ENCODE data around the gene MGME1. TPM values are rescaled to one million over a fixed set of nuclear protein-coding genes. Genes with fewer than 3 reads are reported as not detected.

Gene MGME1
- total RNA-seq, 4 donors from 2014 or later = 16.1 to 38.0 (median 19.0) TPM

GRCh38 chr20:18004384-18005031 lies 35.7 kb downstream of the MGME1 start:
- Histone ChIP-seq H3K27ac (no peak overlapping the region), H3K9me3 (no peaks in the 10 kb centered on the region)
- DNase-seq = peak in 1 of 3 donors; percentile 48

GRCh38 chr20:18005170-18005989 lies 36.6 kb downstream of the MGME1 start:
- Histone ChIP-seq H3K27ac (peak overlapping the region in 2 of 4 donors; percentile 46 to 58), H3K36me3 (no peaks in the 10 kb centered on the region), H3K9me3 (no peaks in the 10 kb centered on the region), H3K4me3 (no peak overlapping the region), H3K27me3 (no peaks in the 10 kb centered on the region), H3K4me1 (peaks cover 0 to 3% (median 0%) of the 10 kb centered on the region in 4 donors)
- peak in 2 of 3 donors; percentile 39 to 62 for DNase-seq
- TF ChIP-seq POLR2A (IDR thresholded peaks at IDR 0.05) (no peak), CTCF (IDR thresholded peaks at IDR 0.05) (no peak)

More at GRCh38 chr20:18004384-18005031, 35.7 kb downstream of the MGME1 start:
- no peaks in the 10 kb centered on the region for H3K36me3 ChIP-seq
- H3K27me3 ChIP-seq = no peaks in the 10 kb centered on the region
- no peak overlapping the region for H3K4me3 ChIP-seq
- peaks cover 0 to 3% (median 0%) of the 10 kb centered on the region in 4 donors for H3K4me1 ChIP-seq
- TF ChIP-seq CTCF (IDR thresholded peaks at IDR 0.05) (no peak), POLR2A (IDR thresholded peaks at IDR 0.05) (no peak)

GRCh38 chr20:18005990-18006364 lies 37.2 kb downstream of the MGME1 start:
- no peak for DNase-seq
- TF ChIP-seq CTCF (IDR thresholded peaks at IDR 0.05) = no peak
- no peak for TF ChIP-seq POLR2A (IDR thresholded peaks at IDR 0.05)
- Histone ChIP-seq H3K27ac (peak overlapping the region in 2 of 4 donors; percentile 46 to 58), H3K36me3 (no peaks in the 10 kb centered on the region), H3K9me3 (no peaks in the 10 kb centered on the region), H3K27me3 (no peaks in the 10 kb centered on the region), H3K4me3 (no peak overlapping the region), H3K4me1 (peaks cover 0 to 3% (median 0%) of the 10 kb centered on the region in 4 donors)

- Histone ChIP-seq H3K4me1 (peaks cover 0 to 3% (median 0%) of the 10 kb centered on the region in 4 donors), H3K9me3 (no peaks in the 10 kb centered on the region), H3K36me3 (no peaks in the 10 kb centered on the region), H3K27ac (no peak overlapping the region), H3K27me3 (no peaks in the 10 kb centered on the region), H3K4me3 (no peak overlapping the region)
- DNase-seq = no peak
- TF ChIP-seq CTCF (IDR thresholded peaks at IDR 0.05) = no peak
- TF ChIP-seq POLR2A (IDR thresholded peaks at IDR 0.05) = no peak
Measured at GRCh38 chr20:18006684-18007083, 37.9 kb downstream of the MGME1 start.

GRCh38 chr20:18007534-18008292 lies 38.9 kb downstream of the MGME1 start:
- peak in 1 of 3 donors; percentile 43 for DNase-seq
- no peak overlapping the region for H3K27ac ChIP-seq
- no peak for TF ChIP-seq POLR2A (IDR thresholded peaks at IDR 0.05)
- TF ChIP-seq CTCF (IDR thresholded peaks at IDR 0.05) = no peak

More at GRCh38 chr20:18007534-18008292, 38.9 kb downstream of the MGME1 start:
- H3K27me3 ChIP-seq = no peaks in the 10 kb centered on the region
- no peaks in the 10 kb centered on the region for H3K36me3 ChIP-seq
- no peaks in the 10 kb centered on the region for H3K9me3 ChIP-seq
- no peak overlapping the region for H3K4me3 ChIP-seq
- H3K4me1 ChIP-seq = peaks cover 0 to 3% (median 0%) of the 10 kb centered on the region in 4 donors

All from Peyer's patch (tissue), 4 donors.